ENCODE results near the gene TEX47.

DNA sequence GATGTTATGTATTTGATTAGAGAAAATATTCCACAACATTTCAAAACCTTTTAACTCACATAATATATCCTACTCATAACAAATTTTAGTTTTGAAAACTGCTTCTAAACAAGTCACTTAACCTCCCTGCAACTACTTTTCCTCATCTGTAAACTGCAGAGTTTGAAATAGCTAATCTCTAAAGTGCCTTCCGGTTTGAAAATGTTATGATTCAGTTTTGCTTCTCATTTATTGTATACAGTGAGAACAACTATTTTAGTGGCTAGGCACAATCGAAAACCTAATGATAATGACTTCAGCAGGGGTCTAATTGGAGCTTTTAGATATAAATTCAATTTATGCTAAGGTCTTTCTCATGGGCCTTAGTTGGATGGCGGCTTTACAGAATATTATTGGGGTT, 30.7 kb upstream of the TEX47 start:
- TF ChIP-seq CTCF (IDR thresholded peaks at IDR 0.05): no peak
- no peak for TF ChIP-seq POLR2A (IDR thresholded peaks at IDR 0.05)
